ENCODE measurements around the gene GBP3. TPM values are rescaled to one million over a fixed set of nuclear protein-coding genes. Genes with fewer than 3 reads are reported as not detected.
"Not testable (repeated sequence)": the region's sequence is repeated elsewhere in the genome, so short reads cannot be mapped to it uniquely, and the experiment has no call there.

GBP3 gene
- total RNA-seq, 2 donors from 2014 or later, result 8.0 to 8.2 TPM

DNA sequence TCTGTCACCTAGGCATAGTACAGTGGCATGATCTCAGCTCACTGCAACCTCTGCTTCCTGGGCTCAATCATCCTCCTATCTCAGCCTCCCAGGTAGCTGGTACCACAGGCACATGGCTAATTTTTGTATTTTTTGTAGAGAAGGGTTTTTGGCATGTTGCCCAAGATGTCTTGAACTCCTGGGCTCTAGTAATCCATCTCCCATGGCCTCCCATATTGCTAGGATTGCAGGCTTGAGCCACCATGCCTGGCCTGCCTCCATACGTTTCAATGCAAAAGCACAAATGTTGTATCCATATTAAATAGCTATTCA is 17.6 kb upstream of the GBP3 start:
- H3K27me3 ChIP-seq, result no peaks in the 10 kb centered on the region
- H3K4me1 ChIP-seq, result no peaks in the 10 kb centered on the region
- 88 to 90% methylated on average over 1 of the region's 1 CpG for WGBS, 2 donors
- no peak for DNase-seq
- intact Hi-C loops (cut with DNase I), result no loop called here
- H3K4me3 ChIP-seq, result no peak overlapping the region
- H3K9me3 ChIP-seq, result no peaks in the 10 kb centered on the region
- ATAC-seq, result no peak
- TF ChIP-seq, protein P1, sequence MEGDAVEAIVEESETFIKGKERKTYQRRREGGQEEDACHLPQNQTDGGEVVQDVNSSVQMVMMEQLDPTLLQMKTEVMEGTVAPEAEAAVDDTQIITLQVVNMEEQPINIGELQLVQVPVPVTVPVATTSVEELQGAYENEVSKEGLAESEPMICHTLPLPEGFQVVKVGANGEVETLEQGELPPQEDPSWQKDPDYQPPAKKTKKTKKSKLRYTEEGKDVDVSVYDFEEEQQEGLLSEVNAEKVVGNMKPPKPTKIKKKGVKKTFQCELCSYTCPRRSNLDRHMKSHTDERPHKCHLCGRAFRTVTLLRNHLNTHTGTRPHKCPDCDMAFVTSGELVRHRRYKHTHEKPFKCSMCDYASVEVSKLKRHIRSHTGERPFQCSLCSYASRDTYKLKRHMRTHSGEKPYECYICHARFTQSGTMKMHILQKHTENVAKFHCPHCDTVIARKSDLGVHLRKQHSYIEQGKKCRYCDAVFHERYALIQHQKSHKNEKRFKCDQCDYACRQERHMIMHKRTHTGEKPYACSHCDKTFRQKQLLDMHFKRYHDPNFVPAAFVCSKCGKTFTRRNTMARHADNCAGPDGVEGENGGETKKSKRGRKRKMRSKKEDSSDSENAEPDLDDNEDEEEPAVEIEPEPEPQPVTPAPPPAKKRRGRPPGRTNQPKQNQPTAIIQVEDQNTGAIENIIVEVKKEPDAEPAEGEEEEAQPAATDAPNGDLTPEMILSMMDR (IDR thresholded peaks at IDR 0.05), result no peak
- TF ChIP-seq POLR2A (IDR thresholded peaks at IDR 0.05), result no peak
- H3K36me3 ChIP-seq (replicated peaks in 1 of 2; ENCODE audit: insufficient read depth in 1 of 2, low read depth in 2 of 2), result no peaks in the 10 kb centered on the region
- no peak overlapping the region for H3K27ac ChIP-seq

DNA sequence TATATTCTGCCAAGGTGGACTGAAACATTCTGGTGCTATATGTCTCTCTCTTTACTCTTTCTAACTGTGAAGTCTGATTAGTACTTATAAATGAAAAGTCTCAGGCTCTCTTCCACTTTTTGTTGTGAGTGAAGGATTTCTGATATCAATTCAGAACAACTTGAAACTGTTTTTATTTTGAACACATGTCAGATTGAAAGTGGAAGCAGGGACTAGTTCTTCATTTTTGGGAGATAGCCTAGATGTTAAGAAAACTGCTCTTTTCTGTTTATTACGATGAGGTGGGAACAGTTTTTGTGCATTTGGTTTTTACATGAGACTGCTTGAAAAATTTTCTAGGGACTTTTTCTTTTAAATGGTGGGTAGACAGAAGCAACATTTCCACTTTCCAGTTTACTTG is 14.5 kb upstream of the GBP3 start:
- no peaks in the 10 kb centered on the region for H3K36me3 ChIP-seq (replicated peaks in 1 of 2; ENCODE audit: insufficient read depth in 1 of 2, low read depth in 2 of 2)
- no peak for DNase-seq
- H3K4me1 ChIP-seq, result no peaks in the 10 kb centered on the region
- no peak overlapping the region for H3K27ac ChIP-seq
- WGBS, 2 donors, result 77 to 84% methylated on average over 1 of the region's 1 CpG
- H3K4me3 ChIP-seq, result no peak overlapping the region
- intact Hi-C loops (cut with DNase I), result no loop called here
- H3K9me3 ChIP-seq, result no peaks in the 10 kb centered on the region
- ATAC-seq, result no peak
- no peak for TF ChIP-seq POLR2A (IDR thresholded peaks at IDR 0.05)
- TF ChIP-seq, protein P1 (IDR thresholded peaks at IDR 0.05), result no peak
- no peaks in the 10 kb centered on the region for H3K27me3 ChIP-seq

DNA sequence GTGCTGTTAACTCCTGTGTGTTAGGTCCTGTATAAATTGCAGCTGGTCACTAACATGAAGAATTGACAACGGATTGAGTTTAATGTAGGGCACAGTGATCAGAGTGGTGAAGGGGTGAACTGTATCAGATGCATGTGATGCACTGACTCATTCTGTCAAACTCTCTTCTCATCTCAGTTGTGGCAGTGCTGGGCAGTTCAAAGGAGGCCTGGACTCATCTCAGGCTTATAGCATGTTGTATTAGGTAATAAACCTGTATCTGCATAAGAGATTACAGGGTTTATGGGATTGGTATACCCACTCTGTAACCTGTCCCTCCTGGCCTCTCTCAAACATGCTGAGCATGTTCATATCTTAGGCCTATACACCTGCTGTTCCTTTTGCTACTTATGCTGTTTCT is 12.4 kb upstream of the GBP3 start:
- no peaks in the 10 kb centered on the region for H3K27me3 ChIP-seq
- no peak overlapping the region for H3K27ac ChIP-seq
- no peaks in the 10 kb centered on the region for H3K9me3 ChIP-seq
- H3K36me3 ChIP-seq (replicated peaks in 1 of 2; ENCODE audit: insufficient read depth in 1 of 2, low read depth in 2 of 2), result no peaks in the 10 kb centered on the region
- H3K4me1 ChIP-seq, result no peaks in the 10 kb centered on the region
- DNase-seq (no peak), ATAC-seq (no peak)
- intact Hi-C loops (cut with DNase I), result no loop called here
- 52 to 53% methylated on average over 1 of the region's 1 CpG for WGBS, 2 donors
- TF ChIP-seq, protein P1 (IDR thresholded peaks at IDR 0.05), result no peak
- TF ChIP-seq POLR2A (IDR thresholded peaks at IDR 0.05), result no peak
- no peak overlapping the region for H3K4me3 ChIP-seq

DNA sequence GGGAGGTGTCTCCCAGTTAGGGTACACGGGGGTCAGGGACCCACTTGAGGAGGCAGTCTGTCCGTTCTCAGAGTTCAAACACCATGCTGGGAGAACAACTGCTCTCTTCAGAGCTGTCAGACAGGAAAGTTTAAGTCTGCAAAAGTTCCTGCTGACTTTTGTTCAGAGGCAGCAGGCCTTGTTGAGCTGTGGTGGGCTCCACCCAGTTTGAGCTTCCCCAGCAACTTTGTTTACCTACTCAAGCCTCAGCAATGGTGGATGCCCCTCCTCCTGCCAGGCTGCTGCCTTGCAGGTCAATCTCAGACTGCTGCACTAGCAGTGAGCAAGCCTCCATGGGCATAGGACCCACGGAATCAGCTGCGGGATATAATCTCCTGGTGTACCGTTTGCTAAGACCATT is 11.3 kb upstream of the GBP3 start:
- H3K36me3 ChIP-seq (replicated peaks in 1 of 2; ENCODE audit: insufficient read depth in 1 of 2, low read depth in 2 of 2); DNase-seq; H3K4me1 ChIP-seq; H3K9me3 ChIP-seq; ATAC-seq; intact Hi-C loops (cut with DNase I); H3K4me3 ChIP-seq; H3K27ac ChIP-seq; H3K27me3 ChIP-seq: not testable (repeated sequence)
- WGBS, 2 donors, result 85 to 88% methylated on average over 5 of the region's 5 CpGs

DNA sequence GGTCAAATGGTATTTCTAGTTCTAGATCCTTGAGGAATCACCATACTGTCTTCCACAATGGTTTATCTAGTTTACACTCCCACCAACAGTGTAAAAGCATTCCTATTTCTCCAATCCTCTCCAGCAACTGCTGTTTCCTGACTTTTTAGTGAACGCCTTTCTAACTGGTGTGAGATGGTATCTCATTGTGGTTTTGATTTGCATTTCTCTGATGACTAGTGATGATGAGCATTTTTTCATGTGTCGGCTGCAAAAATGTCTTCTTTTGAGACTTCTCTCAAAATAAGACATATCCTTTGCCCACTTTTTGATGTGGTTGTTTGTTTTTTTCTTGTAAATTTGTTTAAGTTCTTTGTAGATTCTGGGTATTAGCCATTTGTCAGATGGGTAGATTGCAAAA is 6.4 kb upstream of the GBP3 start:
- H3K27ac ChIP-seq; H3K4me1 ChIP-seq; H3K4me3 ChIP-seq; ATAC-seq; H3K9me3 ChIP-seq; H3K27me3 ChIP-seq; intact Hi-C loops (cut with DNase I); H3K36me3 ChIP-seq (replicated peaks in 1 of 2; ENCODE audit: insufficient read depth in 1 of 2, low read depth in 2 of 2); DNase-seq: not testable (repeated sequence)
- 81 to 91% methylated on average over 2 of the region's 2 CpGs for WGBS, 2 donors

DNA sequence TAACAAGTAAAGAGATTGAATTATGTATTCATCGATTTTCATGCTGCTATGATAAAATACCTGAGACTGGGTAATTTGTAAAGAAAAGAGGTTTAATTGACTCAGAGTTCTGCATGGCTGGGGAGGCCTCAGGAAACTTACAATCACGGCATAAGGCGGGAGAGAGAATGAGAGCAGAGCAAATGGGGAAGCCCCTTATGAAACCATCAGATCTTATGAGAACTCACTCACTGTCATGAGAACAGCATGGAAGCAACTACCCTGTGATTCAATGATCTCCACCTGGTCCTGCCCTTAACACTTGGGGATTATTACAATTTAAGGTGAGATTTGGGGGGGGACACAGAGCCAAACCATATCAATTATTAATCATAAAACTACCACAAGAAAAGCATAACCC is 3.3 kb upstream of the GBP3 start:
- no peak for DNase-seq
- ATAC-seq, result no peak
- WGBS, 2 donors, result 84 to 95% methylated on average over 3 of the region's 3 CpGs
- Histone ChIP-seq H3K4me3 (no peak overlapping the region), H3K27ac (no peak overlapping the region), H3K27me3 (no peaks in the 10 kb centered on the region), H3K4me1 (peaks cover 8% of the 10 kb centered on the region), H3K9me3 (no peaks in the 10 kb centered on the region), H3K36me3 (replicated peaks in 1 of 2; ENCODE audit: insufficient read depth in 1 of 2, low read depth in 2 of 2) (no peaks in the 10 kb centered on the region)
- intact Hi-C loops (cut with DNase I), result no loop called here
- TF ChIP-seq, protein P1 (IDR thresholded peaks at IDR 0.05), result no peak
- no peak for TF ChIP-seq POLR2A (IDR thresholded peaks at IDR 0.05)
